HG02610 (cell line): Measurements from ENCODE around the gene PDZRN3.

Source experiments
- ATAC-seq: cut with Tn5 transposase; IDR thresholded peaks from one replicate; pipeline ENCODE4 v1.9.1; 2021; ENCODE audit warnings: mild to moderate bottlenecking, moderate library complexity; ENCODE audit not compliant: unreplicated experiment

PDZRN3 gene

GRCh38 chr3:73525591-73525990, 99.2 kb downstream of the PDZRN3 start:
- no peak for ATAC-seq

- ATAC-seq, result no peak
Observed at GRCh38 chr3:73523661-73524060, 101.1 kb downstream of the PDZRN3 start.

GRCh38 chr3:73521734-73522336, 102.9 kb downstream of the PDZRN3 start:
- no peak for ATAC-seq

- no peak for ATAC-seq
Observed at GRCh38 chr3:73520931-73521461, 103.7 kb downstream of the PDZRN3 start.

- ATAC-seq, result no peak
Observed at GRCh38 chr3:73516631-73517030, 108.1 kb downstream of the PDZRN3 start.

- ATAC-seq, result no peak
Observed at GRCh38 chr3:73513260-73513659, 111.5 kb downstream of the PDZRN3 start.

- ATAC-seq, result no peak
Observed at GRCh38 chr3:73511571-73512525, 112.9 kb downstream of the PDZRN3 start.

GRCh38 chr3:73510784-73511183, 114.0 kb downstream of the PDZRN3 start:
- no peak for ATAC-seq

GRCh38 chr3:73510334-73510733, 114.4 kb downstream of the PDZRN3 start:
- no peak for ATAC-seq

GRCh38 chr3:73509816-73510215, 114.9 kb downstream of the PDZRN3 start:
- no peak for ATAC-seq

- no peak for ATAC-seq
Observed at GRCh38 chr3:73509066-73509465, 115.7 kb downstream of the PDZRN3 start.

- ATAC-seq, result peak; percentile 65
Observed at GRCh38 chr3:73508330-73508954, 116.3 kb downstream of the PDZRN3 start.

GRCh38 chr3:73504852-73505251, 119.9 kb downstream of the PDZRN3 start:
- ATAC-seq, result no peak

- ATAC-seq, result no peak
Observed at GRCh38 chr3:73504239-73504638, 120.5 kb downstream of the PDZRN3 start.

GRCh38 chr3:73503781-73504180, 121.0 kb downstream of the PDZRN3 start:
- ATAC-seq, result peak; percentile 23

GRCh38 chr3:73502609-73503583, 121.8 kb downstream of the PDZRN3 start:
- ATAC-seq, result peak; percentile 59

- ATAC-seq, result no peak
Observed at GRCh38 chr3:73500321-73500720, 124.4 kb downstream of the PDZRN3 start.

GRCh38 chr3:73499787-73500186, 125.0 kb downstream of the PDZRN3 start:
- peak; percentile 74 for ATAC-seq

GRCh38 chr3:73498764-73499622, 125.7 kb downstream of the PDZRN3 start:
- peak; percentile 76 for ATAC-seq
